ENCODE measurements around the gene MLYCD. TPM values are rescaled to one million over a fixed set of nuclear protein-coding genes. Genes with fewer than 3 reads are reported as not detected.
A peak's percentile ranks its signal among the peaks of the same experiment; 100 is the strongest.
"Not testable (repeated sequence)": the region's sequence is repeated elsewhere in the genome, so short reads cannot be mapped to it uniquely, and the experiment has no call there.

MLYCD gene
- total and polyA plus RNA-seq, 2 experiments from 2014 or later: 3.2 to 7.2 TPM

DNA sequence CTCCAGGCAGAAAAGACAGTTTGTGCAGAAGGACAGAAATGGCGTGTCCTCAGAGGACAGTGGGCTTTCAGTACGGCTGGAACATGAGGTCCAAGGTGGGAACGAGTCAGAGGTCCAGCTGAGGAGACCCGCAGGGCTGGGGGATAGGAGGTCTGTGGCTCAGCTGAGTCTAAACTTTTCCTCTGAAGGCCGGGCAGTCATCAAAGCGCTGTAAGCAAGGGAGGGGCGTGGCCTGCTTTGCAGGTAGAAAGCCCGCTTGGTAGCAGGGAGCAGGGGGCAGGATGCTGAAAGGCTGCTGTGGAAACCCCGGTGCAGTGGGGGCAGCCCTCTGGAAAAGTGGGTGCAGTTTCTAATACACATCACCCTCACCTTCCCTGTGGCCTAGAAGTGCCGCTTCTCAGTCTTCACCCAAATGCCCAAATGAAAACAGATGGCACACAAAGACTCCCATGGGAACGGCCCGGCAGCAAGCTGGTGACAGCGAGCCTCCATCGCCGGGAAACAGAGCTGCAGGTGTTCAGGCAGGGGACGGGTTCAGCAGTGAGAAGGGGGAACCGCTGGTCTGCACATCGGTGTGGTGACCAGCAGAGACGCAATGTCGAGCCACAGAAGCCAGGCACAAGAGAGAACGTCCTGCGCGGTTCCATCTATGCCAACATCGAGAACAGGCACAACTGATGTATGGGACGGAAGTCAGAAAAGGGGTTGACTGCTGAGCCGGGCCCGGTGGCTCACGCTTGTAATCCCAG, 41.9 kb downstream of the MLYCD start:
- Histone ChIP-seq H3K27me3 (ENCODE audit: insufficient read depth) (no peaks in the 10 kb centered on the region), H4K20me1 (replicated peaks; ENCODE audit: insufficient read depth) (no peaks in the 10 kb centered on the region; the same call in 1 of the 2 replicates), H3F3A (replicated peaks; ENCODE audit: low read depth) (no peaks in the 10 kb centered on the region), H3K36me3 (ENCODE audit: insufficient read depth) (no peaks in the 10 kb centered on the region), H3K4me2 (no peak overlapping the region), H3K4me3 (no peak overlapping the region), H3K79me2 (replicated peaks; ENCODE audit: insufficient read depth) (no peaks in the 10 kb centered on the region), H2AFZ (no peak overlapping the region), H3K27ac (ENCODE audit: low read depth) (no peak overlapping the region), H3K4me1 (ENCODE audit: insufficient read depth) (no peaks in the 10 kb centered on the region), H3K9me2 (ENCODE audit: insufficient read depth) (no peaks in the 10 kb centered on the region)
- Mint-ChIP-seq H3K4me1 (peaks cover 12% of the 10 kb centered on the region), H3K4me3 (no peak overlapping the region), H3K9me3 (no peaks in the 10 kb centered on the region), H3K36me3 (ENCODE audit: low read depth) (no peaks in the 10 kb centered on the region; the same call in 2 of the 3 replicates), H3K27ac (no peak overlapping the region), H3K27me3 (ENCODE audit: insufficient read depth, low read depth, poor library complexity) (peaks cover 23% of the 10 kb centered on the region)
- peak; percentile 57 for DNase-seq (ENCODE audit: low spot score)
- peak; percentile 58 for ATAC-seq
- no peak for TF ChIP-seq NANOG (IDR thresholded peaks at IDR 0.05; ENCODE audit: borderline replicate concordance)
- no peak for TF ChIP-seq CTCF (conservative IDR thresholded peaks at IDR 0.05; ENCODE audit: low read depth in 2 of 2)

GRCh38 chr16:83941546-83941945, 42.6 kb downstream of the MLYCD start:
- H3K4me2 ChIP-seq; H3K79me2 ChIP-seq (replicated peaks; ENCODE audit: insufficient read depth): not testable (repeated sequence)

GRCh38 chr16:83942074-83942473, 43.2 kb downstream of the MLYCD start:
- ATAC-seq (no peak), DNase-seq (ENCODE audit: low spot score) (no peak)
- Histone ChIP-seq H3K4me1 (ENCODE audit: insufficient read depth) (no peaks in the 10 kb centered on the region), H3K79me2 (replicated peaks; ENCODE audit: insufficient read depth) (no peaks in the 10 kb centered on the region), H3K36me3 (ENCODE audit: insufficient read depth) (no peaks in the 10 kb centered on the region), H3K27ac (ENCODE audit: low read depth) (no peak overlapping the region), H3F3A (replicated peaks; ENCODE audit: low read depth) (no peaks in the 10 kb centered on the region), H4K20me1 (replicated peaks; ENCODE audit: insufficient read depth) (no peaks in the 10 kb centered on the region; the same call in 1 of the 2 replicates), H3K27me3 (ENCODE audit: insufficient read depth) (no peaks in the 10 kb centered on the region), H2AFZ (no peak overlapping the region), H3K4me2 (no peak overlapping the region), H3K9me2 (ENCODE audit: insufficient read depth) (no peaks in the 10 kb centered on the region), H3K4me3 (no peak overlapping the region)
- H3K9me3 Mint-ChIP-seq: no peaks in the 10 kb centered on the region
- H3K36me3 Mint-ChIP-seq (ENCODE audit: low read depth): no peaks in the 10 kb centered on the region; the same call in 2 of the 3 replicates
- H3K27me3 Mint-ChIP-seq (ENCODE audit: insufficient read depth, low read depth, poor library complexity): peaks cover 27% of the 10 kb centered on the region
- peaks cover 12% of the 10 kb centered on the region for H3K4me1 Mint-ChIP-seq
- H3K4me3 Mint-ChIP-seq: no peak overlapping the region
- H3K27ac Mint-ChIP-seq: no peak overlapping the region
- no peak for TF ChIP-seq JUNB (IDR thresholded peaks at IDR 0.05; ENCODE audit: unreplicated experiment)
- no peak for TF ChIP-seq STAT1 (IDR thresholded peaks at IDR 0.05; ENCODE audit: unreplicated experiment)
- no peak for TF ChIP-seq EZH2 (IDR thresholded peaks at IDR 0.05; ENCODE audit: low read depth, unreplicated experiment)
- TF ChIP-seq EZH2phosphoT487 (IDR thresholded peaks at IDR 0.05; ENCODE audit: unreplicated experiment): no peak
- TF ChIP-seq NANOG (IDR thresholded peaks at IDR 0.05; ENCODE audit: borderline replicate concordance): no peak
- TF ChIP-seq POLR2AphosphoS5 (IDR thresholded peaks at IDR 0.05; ENCODE audit: low read depth): no peak
- no peak for TF ChIP-seq CREB1 (CRISPR knock-in tag; IDR thresholded peaks at IDR 0.05; ENCODE audit: low read depth)
- TF ChIP-seq ZNF331 (CRISPR knock-in tag; IDR thresholded peaks at IDR 0.05; ENCODE audit: low read depth): no peak

More at GRCh38 chr16:83941546-83941945, 42.6 kb downstream of the MLYCD start:
- peaks cover 12% of the 10 kb centered on the region for H3K4me1 Mint-ChIP-seq
- not testable (repeated sequence) for H4K20me1 ChIP-seq (replicated peaks; ENCODE audit: insufficient read depth); H3K27ac Mint-ChIP-seq; H3K36me3 ChIP-seq (ENCODE audit: insufficient read depth); H3K27ac ChIP-seq (ENCODE audit: low read depth); H3K36me3 Mint-ChIP-seq (ENCODE audit: low read depth); DNase-seq (ENCODE audit: low spot score); H3K4me3 Mint-ChIP-seq; H3F3A ChIP-seq (replicated peaks; ENCODE audit: low read depth); H2AFZ ChIP-seq; H3K4me3 ChIP-seq; ATAC-seq; H3K9me3 Mint-ChIP-seq; H3K27me3 ChIP-seq (ENCODE audit: insufficient read depth); H3K4me1 ChIP-seq (ENCODE audit: insufficient read depth); H3K9me2 ChIP-seq (ENCODE audit: insufficient read depth)
- H3K27me3 Mint-ChIP-seq (ENCODE audit: insufficient read depth, low read depth, poor library complexity): peaks cover 23% of the 10 kb centered on the region

Measured in GM23338 (cell line).